ENCODE results near the gene MTA1. TPM values are rescaled to one million over a fixed set of nuclear protein-coding genes. Genes with fewer than 3 reads are reported as not detected.
A peak's percentile ranks its signal among the peaks of the same experiment; 100 is the strongest.

The MTA1 gene
- total and polyA plus RNA-seq, 8 donors: 24.9 to 183 (median 54.1) TPM

GRCh38 chr14:105467249-105467941, 47.8 kb downstream of the MTA1 start:
- no peaks in the 10 kb centered on the region for H3K27me3 ChIP-seq
- peak overlapping the region in 2 of 5 donors; percentile 61 to 90 for H3K27ac ChIP-seq
- no peak overlapping the region for H3K4me3 ChIP-seq
- peaks cover 22 to 60% (median 50%) of the 10 kb centered on the region in 4 donors for H3K4me1 ChIP-seq
- 63 to 92% (median 74%) methylated on average over 6 to 20 of the region's 20 CpGs for WGBS, 5 donors
- no peaks in the 10 kb centered on the region for H3K9me3 ChIP-seq
- no peak for DNase-seq
- intact Hi-C loops (cut with DNase I; ENCODE audit: low total_unique reads): no loop called here
- TF ChIP-seq EP300 (IDR thresholded peaks at IDR 0.05): no peak
- TF ChIP-seq CTCF (IDR thresholded peaks at IDR 0.05): no peak
- TF ChIP-seq POLR2AphosphoS5 (IDR thresholded peaks at IDR 0.05): no peak
- no peak for TF ChIP-seq POLR2A (IDR thresholded peaks at IDR 0.05)
- peaks cover 35 to 86% (median 77%) of the 10 kb centered on the region in 4 donors for H3K36me3 ChIP-seq

- Histone ChIP-seq H3K4me1 (peaks cover 29 to 66% (median 56%) of the 10 kb centered on the region in 4 donors), H3K9me3 (no peaks in the 10 kb centered on the region), H3K27me3 (peaks cover 0 to 1% (median 0%) of the 10 kb centered on the region in 3 donors), H3K36me3 (peaks cover 32 to 80% (median 71%) of the 10 kb centered on the region in 4 donors), H3K4me3 (no peak overlapping the region), H3K27ac (peak overlapping the region in 4 of 5 donors; percentile 50 to 90 (median 64))
- intact Hi-C loops (cut with DNase I; ENCODE audit: low total_unique reads): no loop called here
- no peak for TF ChIP-seq CTCF (IDR thresholded peaks at IDR 0.05)
- TF ChIP-seq EP300 (IDR thresholded peaks at IDR 0.05): no peak
- TF ChIP-seq POLR2AphosphoS5 (IDR thresholded peaks at IDR 0.05): no peak
- TF ChIP-seq POLR2A (IDR thresholded peaks at IDR 0.05): no peak
- WGBS, 5 donors: 72 to 80% (median 76%) methylated on average over 7 to 22 of the region's 22 CpGs
- DNase-seq: no peak
Observed at GRCh38 chr14:105467942-105468471, 48.4 kb downstream of the MTA1 start.

GRCh38 chr14:105468621-105469241, 49.1 kb downstream of the MTA1 start:
- Histone ChIP-seq H3K9me3 (no peaks in the 10 kb centered on the region), H3K27ac (peak overlapping the region; percentile 43 to 90 (median 61)), H3K36me3 (peaks cover 24 to 73% (median 64%) of the 10 kb centered on the region in 4 donors), H3K27me3 (peaks cover 0 to 9% (median 0%) of the 10 kb centered on the region in 3 donors), H3K4me3 (no peak overlapping the region), H3K4me1 (peaks cover 36 to 73% (median 63%) of the 10 kb centered on the region in 4 donors)
- intact Hi-C loops (cut with DNase I; ENCODE audit: low total_unique reads): no loop called here
- DNase-seq: peak; percentile 38 to 70
- no peak for TF ChIP-seq POLR2A (IDR thresholded peaks at IDR 0.05)
- TF ChIP-seq EP300 (IDR thresholded peaks at IDR 0.05): no peak
- no peak for TF ChIP-seq CTCF (IDR thresholded peaks at IDR 0.05)
- no peak for TF ChIP-seq POLR2AphosphoS5 (IDR thresholded peaks at IDR 0.05)
- 35 to 63% (median 47%) methylated on average over 8 to 19 of the region's 19 CpGs for WGBS, 5 donors

All from stomach (tissue), 9 donors.